Stimulated activated CD8-positive, alpha-beta memory T cell treated with anti-CD3 and anti-CD28 coated beads, Interleukin-4, amount 100 ng/mL, for 24 hours (primary cell): ENCODE results near the gene ZFP90.
A peak's percentile ranks its signal among the peaks of the same experiment; 100 is the strongest.
"Not testable (repeated sequence)": the region's sequence is repeated elsewhere in the genome, so short reads cannot be mapped to it uniquely, and the experiment has no call there.

Experiments
- DNase-seq: peaks from one replicate; pipeline ENCODE4 v3.0.0-alpha.2; 2020; ENCODE audit warnings: low read depth

ZFP90 gene

DNA sequence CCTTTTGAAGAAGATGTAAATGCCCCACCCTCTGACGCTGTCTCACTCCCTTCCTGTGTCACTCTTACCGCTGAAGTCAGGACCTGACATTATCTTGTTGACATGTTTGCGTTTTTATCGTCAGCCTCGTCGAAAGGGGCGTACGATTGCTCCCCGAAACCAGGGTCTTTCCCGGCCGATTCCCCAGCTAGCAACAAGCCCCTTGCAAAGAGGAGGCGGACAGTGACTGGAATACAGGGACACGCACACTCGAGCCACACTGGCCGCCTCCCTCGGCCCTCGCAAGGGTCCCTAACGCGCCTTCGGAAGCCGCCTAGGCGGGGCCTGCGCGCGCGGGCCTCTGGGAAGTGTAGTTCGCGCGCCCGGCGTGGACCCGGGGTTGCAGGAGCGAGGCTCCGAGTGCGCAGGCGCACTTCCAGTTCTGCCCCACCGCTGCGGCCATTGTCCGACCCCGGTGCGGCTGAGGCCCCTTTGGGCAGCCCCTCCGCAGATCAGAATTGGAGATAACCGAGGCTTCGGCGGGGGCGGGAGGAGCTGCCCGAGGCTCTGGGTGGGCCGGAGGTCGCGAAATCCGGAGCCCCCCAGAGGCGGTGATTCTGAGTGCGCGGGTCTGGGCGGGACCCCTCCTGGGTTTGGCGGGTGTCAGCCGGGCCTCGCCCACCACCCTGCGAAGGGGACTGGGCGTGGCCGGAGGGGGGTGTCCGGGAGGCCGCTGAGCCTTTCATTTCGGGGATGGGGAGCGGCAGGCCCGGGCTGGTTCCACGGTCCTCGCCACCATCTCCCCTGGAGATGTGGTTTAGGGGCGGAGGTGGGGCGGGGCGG is at the start of gene ZFP90:
Gene ZFP90 (plus strand): TSS at position 412 of the 822 bp plus-strand sequence. CDS start 502 bp downstream, outside the sequence.
- DNase-seq = peak; percentile 83

DNA sequence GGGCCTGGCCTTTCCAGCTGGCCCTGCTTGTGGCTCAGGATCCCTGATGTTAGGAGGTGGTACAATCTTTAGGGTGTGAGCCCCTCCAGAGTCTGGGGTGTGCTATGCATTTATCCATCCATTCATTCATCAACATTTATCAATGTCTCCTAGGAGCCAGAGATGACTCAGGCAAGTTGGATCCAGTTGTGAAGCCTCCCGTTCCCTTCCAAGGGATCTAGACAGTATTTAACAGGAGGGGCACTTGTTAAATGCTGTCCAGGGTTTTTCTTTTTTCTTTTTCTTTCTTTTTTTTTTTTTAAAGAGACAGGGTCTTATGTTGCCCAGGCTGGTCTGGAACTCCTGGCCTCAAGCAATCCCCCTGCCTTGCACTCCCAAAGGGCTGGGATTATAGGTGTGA is 48.7 kb upstream of the ZFP90 start:
- no peak for DNase-seq

DNA sequence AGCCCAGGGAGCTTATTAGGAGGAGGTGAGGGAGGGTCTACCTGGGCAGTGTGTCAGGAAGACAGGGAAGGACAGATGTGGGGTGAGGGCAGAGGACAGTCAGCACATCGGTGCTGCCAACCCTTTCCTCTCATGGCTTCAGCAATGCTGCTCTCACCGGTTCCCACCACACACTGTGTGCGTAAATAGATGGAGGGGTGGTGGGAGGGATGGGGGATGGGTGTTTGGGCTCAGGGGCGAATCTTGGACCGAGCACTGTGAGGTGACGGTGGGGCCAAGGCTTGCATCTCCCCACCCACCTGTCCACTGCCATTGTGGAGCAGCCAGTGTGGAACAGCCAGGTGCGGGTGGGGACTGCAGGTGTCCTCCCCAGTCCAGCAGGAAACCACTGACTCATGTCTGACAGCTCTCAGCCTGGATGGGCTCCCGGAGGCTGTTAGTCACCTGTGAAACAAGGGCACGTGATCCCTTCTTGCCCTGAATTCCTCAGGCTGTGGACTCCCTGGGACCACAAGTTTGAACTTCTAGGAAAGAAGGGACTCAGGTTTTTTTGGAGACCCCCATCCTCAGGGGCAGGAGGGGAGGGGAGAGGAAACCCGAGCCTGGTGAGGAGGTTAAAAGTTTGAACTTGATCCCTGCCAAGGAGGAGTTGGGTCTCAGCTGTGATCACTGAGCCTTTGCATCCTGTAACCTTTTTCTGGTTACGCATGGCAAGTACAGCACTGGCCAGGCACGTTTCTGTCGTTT is 48.1 kb upstream of the ZFP90 start:
- no peak for DNase-seq

DNA sequence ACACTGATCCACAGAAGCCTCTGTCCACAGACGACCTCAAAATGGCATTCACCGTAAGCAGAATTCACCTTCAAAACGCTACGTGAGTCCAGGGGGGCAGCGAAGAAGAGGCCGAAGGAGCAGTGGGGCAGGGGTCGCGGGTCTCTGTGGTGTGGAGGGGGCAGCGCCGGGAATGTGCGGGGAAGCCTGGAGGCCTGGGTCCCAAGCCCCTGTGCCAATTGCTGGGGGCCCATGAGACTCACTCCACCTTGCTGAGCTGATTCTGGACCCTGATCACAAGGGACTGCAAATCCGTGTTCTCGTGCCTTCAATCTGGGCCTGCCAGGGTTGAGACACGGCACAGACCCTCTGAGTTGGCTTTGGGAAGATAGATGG is 47.5 kb upstream of the ZFP90 start:
- DNase-seq = no peak

DNA sequence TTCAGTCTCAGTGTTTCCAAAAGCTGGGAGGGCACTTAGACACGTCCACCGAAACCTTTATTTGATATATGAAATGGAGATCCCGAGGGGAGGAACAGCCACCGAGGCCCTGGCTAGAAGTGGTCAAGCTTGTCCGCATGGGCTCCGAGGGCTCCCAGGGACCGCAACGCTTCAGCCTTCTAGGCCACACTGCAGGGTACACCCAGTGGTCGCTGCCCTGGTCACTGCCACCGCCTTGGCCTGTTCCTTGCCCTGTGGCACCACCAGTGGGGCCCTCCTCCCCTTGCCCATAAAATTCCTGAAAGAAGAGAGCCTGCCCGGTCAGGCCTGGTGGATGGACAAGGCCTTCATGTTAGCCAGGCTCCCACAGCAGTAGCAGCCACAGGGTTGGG is 46.9 kb upstream of the ZFP90 start:
- DNase-seq = no peak

DNA sequence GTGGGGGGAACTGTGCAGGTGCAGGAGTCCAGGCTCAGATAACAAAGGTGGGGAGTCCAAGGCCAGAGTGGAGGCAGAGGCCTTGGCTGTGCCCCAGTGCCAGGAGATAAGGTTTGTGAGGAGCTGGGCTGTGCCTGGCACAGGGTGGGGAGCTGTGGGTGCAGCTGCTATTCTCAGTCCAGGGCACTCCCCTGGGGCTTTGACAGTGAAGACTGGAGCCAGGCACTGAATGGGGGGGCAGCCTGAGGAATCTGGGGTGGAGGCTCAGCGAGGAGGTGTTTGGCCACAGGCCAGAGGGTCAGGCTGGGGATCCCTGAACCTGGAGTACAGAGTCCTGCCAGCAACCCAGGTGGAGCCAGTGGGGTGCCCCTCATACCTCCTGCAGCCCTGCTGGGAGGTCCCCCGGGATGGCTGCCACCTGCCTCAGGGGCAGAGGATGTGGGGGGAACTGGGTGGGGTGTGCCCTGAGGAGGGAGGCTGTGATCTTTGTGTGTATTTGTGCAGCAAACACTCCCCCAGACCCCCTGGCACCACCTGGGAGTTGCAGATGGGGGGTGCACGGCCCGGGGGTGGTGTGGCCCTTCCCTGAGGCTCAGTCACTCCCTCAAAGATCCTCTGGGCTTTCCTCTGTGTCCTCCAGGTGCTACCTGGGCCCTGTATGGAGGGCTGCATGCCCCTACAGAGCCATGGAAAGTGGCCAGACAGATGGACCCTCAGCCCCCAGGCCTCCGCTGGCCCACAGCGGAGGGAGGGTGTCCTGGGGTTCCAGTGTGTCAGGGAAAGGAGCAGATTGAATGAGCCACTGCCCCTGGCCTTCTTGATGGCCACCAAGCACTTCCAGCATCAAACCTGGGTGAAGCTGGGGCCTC is 46.3 kb upstream of the ZFP90 start:
- no peak for DNase-seq

DNA sequence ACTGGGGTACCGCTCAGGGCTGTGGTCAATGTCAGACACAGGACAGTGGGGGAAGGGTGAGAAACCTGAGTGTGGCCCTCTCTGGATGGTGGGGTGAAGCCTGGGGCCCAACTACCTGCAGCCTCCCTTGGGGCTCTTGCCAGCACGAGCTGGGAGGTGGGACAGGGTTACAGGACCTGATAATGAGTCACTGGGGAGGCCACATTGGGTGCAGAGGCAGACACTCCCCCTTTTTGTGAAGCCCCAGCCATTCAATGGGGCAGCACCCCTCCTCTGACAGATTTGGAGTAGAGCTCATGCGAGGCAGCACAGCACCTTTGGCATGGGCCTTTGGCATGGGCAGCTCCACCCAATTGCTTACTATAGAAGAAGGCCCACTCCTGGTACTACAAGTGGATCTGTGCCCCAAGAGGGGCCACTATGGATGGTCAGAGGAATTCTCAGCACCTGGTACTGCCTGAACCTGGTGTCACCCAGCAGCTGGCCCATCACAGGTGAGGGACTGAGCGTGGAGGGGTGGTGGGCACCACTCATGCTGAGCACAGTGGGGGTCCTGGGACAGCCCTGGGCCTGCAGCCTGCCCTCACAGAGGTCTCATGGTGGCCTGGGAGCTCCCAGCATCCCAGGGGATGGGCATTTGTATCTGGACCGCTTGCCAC is 45.5 kb upstream of the ZFP90 start:
- no peak for DNase-seq

DNA sequence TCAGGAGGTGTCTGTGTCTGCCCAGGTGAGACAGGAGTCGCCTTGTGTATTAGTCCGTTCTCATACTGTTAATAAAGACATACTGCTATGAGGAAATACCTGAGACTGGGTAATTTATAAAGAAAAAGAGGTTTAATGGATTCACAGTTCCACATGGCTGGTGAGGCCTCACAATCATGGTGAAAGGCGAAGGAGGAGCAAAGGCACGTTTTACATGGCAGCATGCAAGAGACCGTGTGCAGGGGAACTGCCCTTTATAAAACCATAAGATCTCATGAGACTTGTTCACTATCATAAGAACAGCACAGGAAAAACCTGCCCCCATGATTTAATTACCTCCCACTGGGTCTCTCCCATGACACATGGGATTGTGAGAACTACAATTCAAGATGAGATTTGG is 44.8 kb upstream of the ZFP90 start:
- not testable (repeated sequence) for DNase-seq

DNA sequence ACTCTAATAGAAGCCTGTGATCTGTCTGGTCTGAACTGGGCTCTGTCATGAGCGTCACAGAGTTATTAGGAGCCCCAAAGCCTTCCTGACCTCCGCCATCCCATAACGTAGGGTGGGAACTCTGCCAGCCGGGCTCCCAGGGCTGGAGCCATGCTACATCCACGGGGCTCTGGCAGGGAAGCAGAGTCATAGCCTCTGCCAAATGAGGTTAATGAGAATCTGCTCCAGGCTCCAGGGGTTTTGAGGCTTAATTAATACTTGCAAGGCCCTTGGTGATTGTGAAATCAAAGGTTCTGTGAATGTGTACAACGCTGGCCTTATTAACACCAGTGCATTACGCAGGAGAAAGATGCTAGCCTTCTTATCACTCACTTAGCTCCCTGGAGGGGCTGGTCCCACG is 42.4 kb upstream of the ZFP90 start:
- no peak for DNase-seq

DNA sequence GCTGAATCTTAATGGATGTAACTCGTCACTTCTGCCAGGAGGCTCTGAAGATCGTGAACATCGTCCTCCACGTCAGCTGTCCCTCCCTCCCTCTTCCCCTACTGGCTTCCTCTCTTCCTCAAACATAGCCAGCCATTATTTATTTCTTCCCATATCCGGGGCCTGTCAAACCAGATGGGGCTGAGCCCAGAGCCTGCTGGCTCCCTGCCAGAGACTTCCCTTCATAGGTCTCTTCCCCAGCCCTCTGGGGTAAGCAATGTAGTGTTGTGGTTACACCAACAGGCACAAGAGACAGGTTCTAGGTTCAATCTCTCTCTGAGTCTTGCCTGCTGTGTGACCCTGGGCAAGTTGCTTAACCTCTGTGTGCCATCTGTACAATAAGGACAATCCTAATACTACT is 40.1 kb upstream of the ZFP90 start:
- DNase-seq = no peak

DNA sequence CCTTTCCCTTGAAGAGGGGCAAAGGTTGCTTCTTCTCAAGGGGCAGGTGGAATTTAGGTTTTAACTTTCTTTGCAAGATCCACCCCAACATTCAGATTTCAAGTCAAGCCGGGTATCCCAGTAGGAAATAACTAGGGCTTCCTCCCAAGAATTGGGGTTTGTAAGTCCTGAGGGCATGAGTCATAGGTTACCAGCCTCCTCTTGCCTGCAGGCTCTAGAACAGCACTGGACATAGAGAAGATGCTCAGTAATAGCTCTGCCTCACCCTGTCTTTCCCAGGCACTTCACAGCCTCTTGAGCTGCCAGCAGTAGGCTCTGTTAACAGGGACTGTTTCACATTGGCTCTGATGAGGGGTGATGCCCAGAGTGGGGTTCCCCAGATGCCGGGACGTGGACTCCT is 35.8 kb upstream of the ZFP90 start:
- no peak for DNase-seq

DNA sequence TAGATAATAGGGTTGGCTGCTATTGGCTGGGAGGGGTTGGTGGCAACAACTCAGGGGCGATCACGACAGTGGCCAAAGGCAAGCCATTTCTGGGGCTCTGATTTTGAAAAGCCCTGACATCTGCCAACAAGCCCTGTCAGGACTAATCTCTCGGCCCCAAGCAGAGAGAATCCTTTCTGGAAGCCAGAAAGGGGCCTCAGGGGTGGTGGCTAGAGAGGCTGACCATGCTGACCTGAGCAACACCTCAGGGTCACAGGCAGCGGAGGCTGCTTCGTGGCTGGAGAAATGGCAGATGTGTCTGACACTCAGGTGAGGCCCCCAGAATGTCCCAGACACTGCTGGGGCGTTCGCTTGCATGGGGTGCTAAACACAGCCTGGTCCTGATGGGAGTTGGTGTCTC is 35.0 kb upstream of the ZFP90 start:
- DNase-seq = no peak

DNA sequence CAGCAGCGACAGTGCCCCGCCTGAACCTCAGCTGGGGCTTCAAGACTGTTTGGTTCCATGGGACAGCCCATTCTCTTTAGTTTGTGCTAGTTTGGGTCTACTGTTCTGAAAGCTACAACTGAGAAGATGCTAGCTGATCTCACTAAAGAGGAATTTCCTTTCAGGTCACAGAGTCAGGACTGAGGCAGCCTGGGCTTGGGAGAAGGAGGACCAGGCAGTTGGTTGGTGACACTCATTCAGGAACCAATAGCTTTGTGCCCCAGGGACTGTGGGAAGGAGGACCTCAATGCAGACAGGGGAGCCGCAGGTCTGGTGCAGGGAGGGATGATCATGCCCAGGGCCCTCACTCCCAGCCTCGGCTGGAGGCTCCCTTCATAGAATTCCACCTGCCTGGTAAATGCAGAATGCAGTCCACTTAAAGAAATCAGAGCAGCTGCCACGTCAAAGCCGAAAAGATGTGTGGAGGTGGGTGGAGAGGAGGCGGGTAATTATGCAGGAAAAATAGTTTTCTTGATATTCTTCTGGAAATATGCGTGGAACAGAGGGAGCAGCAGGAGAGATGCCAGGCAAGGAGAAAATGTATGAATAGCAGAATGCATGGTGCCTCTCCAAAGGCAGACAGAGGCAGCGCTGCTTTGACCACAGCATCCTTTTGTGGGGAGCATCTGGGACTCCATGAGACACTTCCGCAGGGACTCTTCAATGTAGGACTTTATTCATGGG is 32.6 kb upstream of the ZFP90 start:
- no peak for DNase-seq

DNA sequence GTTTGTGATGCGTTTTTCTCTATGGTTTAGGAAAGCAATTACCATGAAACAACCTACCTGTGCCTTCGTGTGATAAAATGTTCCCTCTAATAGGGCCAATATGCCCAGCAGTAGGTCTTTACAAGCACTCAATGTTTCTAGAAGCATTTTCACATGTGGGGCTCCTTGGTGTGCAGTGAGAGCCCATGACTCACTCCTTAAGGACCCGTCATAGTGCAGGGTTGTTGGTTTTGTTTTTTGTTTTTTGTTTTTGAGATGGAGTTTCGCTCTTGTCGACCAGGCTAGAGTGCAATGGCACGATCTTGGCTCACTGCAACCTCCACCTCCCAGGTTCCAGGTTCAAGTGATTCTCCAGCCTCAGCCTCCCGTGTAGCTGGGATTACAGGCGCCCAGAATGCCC is 31.1 kb upstream of the ZFP90 start:
- no peak for DNase-seq

DNA sequence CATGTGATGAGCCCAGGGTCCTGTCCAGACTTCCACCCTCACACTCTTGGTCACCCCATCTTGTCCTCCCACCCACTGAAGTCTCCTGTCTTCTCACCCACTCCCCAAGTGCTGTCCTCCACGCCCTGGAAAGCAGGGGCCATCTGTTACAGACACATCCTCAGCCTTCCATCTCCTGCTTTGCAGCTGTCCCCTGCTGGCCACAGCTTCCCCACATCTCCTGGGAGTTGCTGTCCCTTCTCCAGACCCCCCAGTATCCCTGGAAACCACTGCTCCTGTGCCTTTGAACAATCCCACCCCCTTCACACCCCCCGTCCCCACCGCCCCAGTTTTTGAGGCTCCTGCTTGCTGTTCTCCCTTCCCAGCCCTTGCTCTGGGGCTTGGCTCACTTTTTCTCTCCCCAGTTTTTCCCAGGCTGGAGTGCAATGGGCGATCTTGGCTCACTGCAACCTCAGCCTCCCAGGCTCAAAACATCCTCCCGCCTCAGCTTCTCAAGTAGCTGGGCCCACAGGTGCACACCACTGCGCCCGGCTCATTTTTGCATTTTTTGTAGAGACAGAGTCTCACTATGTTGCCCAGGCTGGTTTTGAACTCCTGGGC is 30.4 kb upstream of the ZFP90 start:
- no peak for DNase-seq

DNA sequence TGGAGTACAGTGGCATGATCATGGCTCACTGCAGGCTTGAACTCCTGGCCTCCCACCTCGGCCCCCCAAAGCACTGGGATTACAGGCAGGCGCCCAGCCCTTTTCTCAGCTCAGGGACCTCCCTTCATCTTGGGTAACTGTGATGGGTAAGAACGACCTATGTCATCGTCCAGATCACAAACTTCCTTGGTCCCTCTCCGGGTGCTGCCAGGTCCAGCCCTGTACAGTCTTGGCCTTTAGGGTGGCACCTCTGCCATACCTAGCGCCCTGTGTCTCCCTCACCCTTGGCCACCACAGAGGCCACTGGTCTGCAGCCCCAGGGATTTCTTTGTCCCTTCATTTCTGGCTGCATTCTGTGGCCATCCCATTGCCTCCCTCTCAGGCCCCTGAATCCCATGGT is 29.7 kb upstream of the ZFP90 start:
- no peak for DNase-seq

DNA sequence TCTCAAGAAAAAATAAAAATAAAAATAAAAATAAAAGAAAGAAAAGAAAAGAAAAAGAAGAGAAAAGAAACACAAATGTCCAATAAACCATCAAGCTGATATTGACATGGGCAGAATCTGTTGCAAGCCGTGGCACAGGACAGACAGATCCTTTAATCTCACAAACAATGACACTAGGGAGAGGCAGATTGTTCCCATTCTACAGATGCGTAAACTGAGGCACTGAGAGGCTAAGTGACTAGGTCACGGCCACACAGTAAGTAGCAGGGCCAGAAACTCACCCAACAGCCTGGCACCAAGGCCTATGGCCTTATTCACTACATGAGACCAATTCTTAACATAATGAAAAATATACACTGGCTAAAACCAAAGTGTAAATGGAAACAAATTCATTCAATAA is 28.3 kb upstream of the ZFP90 start:
- no peak for DNase-seq

DNA sequence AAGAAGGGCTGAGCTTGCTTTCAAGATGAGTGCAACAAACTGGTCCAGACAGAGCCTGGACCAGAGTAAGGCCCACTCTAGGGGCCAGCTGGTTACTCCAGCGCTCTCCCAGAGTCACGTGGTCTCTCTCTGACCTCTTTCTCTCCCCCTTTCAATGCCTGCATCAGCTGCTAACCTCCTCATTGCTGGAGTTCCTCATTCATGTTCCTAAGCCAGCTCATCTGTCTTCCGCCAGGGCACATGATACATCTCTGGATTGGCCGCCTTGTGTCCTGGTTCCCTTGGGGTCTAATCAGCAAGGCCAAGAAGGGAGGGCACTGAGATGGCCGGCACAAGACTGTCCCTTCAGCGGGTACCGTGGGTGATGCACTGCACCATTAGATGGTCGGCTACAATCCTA is 26.9 kb upstream of the ZFP90 start:
- no peak for DNase-seq

DNA sequence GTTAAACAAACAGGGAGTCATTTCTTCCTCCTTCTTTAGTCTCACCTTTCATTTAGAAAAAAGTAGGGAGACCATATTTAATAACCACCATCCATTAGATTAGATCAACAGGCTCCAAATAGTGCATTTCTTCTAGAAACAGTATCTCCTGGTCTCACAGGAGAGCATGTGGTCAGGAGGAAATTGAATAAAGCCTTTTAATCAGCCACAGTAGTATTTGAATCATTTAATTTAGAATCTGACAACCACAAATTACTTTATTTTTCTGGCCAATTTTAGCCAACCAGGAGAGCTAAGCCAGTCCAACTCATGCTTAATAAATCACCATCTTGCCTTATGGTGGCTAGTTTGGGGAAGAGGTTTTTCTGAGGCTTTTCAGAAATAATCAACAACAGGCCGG is 26.3 kb upstream of the ZFP90 start:
- DNase-seq = no peak

DNA sequence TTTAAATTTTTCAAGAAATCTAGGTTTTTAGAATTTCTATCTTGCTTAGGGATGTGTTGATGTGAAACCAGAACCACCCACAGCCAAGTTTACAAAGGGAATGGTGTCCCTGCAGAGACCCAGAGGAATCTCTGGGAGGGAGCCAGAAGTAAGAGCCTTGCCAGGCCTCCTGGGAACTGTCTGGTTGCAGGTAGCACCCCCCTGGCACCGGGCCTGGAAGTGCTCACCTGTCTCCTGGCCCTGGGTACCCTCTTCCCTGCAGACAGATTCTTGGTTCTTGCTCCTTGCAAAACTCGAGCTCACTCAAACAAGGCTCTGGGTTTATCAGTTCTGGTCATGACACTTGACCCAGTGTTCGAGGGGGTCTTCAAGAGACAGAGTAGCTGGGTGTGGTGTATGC is 24.6 kb upstream of the ZFP90 start:
- no peak for DNase-seq

DNA sequence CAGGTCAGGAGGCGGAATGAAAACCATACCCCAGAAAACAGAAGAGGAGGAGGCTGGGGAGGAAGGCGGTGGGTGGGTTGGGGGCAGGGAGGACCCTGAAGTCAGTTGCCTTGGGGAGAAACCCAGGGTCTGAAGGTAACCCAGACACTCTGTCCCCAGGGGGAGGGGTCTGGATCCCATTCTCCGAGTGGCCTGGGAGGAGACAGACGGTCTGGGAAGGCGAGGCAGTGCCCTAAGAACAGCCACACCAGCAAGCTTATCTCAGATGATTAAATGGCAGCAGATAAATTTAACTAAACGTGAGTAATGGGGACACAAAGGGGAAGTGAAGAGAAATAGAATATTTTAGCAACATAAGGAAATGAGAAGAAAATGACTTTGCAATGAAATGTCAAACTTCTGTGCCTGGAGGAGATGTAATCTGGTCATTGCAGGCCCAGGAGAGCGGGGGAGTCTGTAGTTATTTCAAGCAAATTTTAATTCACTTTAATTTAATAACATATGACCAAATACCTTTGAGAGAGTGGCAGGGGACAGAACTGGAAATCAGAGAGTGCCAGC is 21.4 kb upstream of the ZFP90 start:
- DNase-seq = no peak
